ENCODE results near the gene TUBD1. TPM values are rescaled to one million over a fixed set of nuclear protein-coding genes. Genes with fewer than 3 reads are reported as not detected.
"Not testable (repeated sequence)": the region's sequence is repeated elsewhere in the genome, so short reads cannot be mapped to it uniquely, and the experiment has no call there.

The TUBD1 gene
- total and polyA plus RNA-seq, 2 donors from 2014 or later, result 6.8 to 11.9 TPM

DNA sequence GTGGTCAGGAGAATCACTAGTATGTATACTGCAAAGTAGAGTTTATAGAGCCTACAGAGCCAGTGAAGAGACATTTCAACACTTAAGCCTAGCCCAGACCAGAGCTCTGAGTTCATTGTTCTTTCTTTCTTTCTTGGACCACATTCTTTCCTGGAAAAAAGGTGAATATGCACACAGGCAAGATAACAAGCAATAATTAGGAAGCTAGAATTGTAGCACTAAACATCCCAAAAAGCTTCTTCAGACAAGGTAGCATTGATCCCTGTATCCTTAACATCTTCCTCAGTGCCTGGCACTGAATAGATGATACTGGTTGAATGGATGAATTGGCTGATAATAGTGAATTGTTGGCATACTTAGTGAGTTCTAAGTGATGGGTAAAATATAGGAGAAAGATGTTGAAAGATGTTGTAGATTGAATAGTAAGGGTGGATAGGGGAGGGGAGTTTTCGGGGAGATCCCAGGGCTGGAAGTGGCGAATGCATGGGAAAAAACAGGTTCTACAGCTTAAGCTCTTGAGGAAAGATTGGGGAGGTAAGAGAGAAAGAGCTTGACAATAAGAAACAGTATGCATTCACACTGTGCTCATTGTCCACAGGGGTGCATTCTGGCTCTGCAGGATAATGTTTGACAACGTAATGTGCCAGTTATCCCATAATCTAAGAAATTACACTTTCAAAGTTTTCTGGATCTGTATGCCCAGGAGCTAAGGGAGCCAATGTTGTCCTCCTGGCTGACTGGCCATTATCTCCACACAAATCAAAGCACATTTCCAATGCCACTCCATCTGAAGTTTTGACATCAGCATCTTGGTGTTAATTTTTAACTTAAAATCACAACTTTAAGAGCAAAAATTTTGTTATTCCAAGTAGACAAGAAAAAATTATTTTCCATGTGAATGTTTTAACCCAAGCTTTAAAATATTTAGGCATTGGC lies 35.6 kb downstream of the TUBD1 start:
- Histone ChIP-seq H3K4me3 (ENCODE audit: low read length in 3 of 3) (no peak overlapping the region), H3K4me1 (ENCODE audit: control insufficient read depth in 2 of 3, insufficient read depth in 2 of 3, low read depth in 1 of 3, low read length in 3 of 3) (peaks cover 0 to 6% (median 5%) of the 10 kb centered on the region in 3 donors), H3K27ac (ENCODE audit: low read depth in 2 of 2, low read length in 2 of 2) (no peak overlapping the region), H3K36me3 (ENCODE audit: control insufficient read depth in 2 of 3, insufficient read depth in 3 of 3, low read length in 3 of 3) (no peaks in the 10 kb centered on the region), H3K9ac (ENCODE audit: low read length in 3 of 3) (no peak overlapping the region), H3K27me3 (ENCODE audit: control insufficient read depth, insufficient read depth, low read length) (no peaks in the 10 kb centered on the region), H3K9me3 (ENCODE audit: control insufficient read depth in 2 of 3, insufficient read depth in 1 of 3, low read length in 3 of 3) (no peaks in the 10 kb centered on the region)
- DNase-seq, result no peak
- intact Hi-C loops (cut with DNase I), result no loop called here
- no peak for FAIRE-seq
- TF ChIP-seq, protein P1, sequence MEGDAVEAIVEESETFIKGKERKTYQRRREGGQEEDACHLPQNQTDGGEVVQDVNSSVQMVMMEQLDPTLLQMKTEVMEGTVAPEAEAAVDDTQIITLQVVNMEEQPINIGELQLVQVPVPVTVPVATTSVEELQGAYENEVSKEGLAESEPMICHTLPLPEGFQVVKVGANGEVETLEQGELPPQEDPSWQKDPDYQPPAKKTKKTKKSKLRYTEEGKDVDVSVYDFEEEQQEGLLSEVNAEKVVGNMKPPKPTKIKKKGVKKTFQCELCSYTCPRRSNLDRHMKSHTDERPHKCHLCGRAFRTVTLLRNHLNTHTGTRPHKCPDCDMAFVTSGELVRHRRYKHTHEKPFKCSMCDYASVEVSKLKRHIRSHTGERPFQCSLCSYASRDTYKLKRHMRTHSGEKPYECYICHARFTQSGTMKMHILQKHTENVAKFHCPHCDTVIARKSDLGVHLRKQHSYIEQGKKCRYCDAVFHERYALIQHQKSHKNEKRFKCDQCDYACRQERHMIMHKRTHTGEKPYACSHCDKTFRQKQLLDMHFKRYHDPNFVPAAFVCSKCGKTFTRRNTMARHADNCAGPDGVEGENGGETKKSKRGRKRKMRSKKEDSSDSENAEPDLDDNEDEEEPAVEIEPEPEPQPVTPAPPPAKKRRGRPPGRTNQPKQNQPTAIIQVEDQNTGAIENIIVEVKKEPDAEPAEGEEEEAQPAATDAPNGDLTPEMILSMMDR (IDR thresholded peaks at IDR 0.05; ENCODE audit: borderline replicate concordance, extremely low read depth, insufficient read depth), result no peak

DNA sequence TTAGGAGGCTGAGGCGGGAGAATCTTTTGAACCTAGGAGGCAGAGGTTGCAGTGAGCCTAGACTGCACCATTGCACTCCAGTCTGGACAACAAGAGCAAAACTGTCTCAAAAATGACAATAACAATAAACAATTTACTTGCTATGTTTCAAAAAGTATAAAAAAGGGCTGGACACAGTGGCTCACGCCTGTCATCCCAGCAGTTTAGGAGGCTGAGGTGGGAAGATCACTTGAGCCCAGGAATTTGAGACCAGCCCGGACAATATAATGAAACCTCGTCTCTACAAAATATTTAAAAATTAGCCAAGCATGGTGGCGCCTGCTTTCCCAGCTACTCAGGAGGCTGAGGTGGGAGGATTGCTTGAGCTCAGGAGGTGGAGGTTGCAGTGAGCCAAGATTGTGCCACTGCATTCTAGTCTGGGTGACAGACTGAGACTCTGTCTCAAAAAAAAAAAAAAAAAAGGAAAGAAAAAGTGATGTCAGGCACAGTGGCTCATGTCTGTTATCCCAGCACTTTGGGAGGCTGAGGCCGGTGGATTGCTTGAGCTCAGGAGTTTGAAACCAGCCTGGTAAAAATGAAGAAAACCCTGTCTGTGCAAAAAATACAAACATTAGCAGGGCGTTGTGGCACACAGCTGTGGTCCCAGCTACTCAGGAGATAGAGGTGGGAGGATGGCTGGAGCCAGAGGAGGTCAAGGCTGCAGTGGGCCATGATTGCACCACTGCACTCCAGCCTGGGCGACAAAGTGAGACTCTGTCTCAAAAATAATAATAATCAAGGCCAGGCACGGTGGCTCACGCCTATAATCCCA lies 38.6 kb downstream of the TUBD1 start:
- peak in 1 of 5 donors; percentile 6 for DNase-seq
- H3K9me3 ChIP-seq (ENCODE audit: control insufficient read depth in 2 of 3, insufficient read depth in 1 of 3, low read length in 3 of 3); intact Hi-C loops (cut with DNase I); H3K4me3 ChIP-seq (ENCODE audit: low read length in 3 of 3); FAIRE-seq; H3K9ac ChIP-seq (ENCODE audit: low read length in 3 of 3); H3K27me3 ChIP-seq (ENCODE audit: control insufficient read depth, insufficient read depth, low read length); H3K36me3 ChIP-seq (ENCODE audit: control insufficient read depth in 2 of 3, insufficient read depth in 3 of 3, low read length in 3 of 3): not testable (repeated sequence)
- Histone ChIP-seq H3K27ac (ENCODE audit: low read depth in 2 of 2, low read length in 2 of 2) (peak overlapping the region in 1 of 2 donors; percentile 74), H3K4me1 (ENCODE audit: control insufficient read depth in 2 of 3, insufficient read depth in 2 of 3, low read depth in 1 of 3, low read length in 3 of 3) (peaks cover 7 to 13% (median 11%) of the 10 kb centered on the region in 3 donors)

DNA sequence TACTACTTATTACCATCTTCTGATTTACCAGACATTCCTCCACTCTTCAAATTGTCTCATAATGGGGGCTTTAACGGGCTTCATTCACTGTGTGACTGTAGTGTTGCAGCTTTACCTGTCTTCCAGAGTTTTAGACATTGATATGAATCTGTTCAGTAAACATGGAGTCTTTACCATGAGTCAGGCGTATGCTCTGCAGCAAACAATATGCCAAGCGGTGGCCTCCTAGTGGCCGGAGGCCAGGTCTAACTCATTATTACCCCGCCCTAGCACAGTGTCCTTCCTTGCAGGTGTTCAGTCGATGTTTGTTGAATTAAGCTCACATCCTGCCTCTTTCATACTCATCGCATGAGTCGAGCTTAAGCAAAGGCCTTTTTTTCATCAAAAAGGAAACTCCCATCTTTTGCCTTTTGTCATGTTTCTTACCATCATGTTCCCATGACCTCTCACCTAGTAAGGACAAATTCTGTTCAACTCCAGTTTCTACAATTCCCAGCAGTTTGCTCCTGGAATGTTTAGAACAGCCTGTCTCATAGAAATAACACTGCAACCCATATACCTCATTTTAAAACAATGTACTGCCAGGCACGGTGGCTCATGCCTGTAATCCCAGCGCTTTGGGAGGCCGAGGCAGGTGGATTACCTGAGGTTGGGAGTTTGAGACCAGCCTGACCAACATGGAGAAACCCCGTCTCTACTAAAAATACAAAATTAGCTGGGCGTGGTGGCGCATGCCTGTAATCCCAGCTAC lies 39.4 kb downstream of the TUBD1 start:
- peaks cover 7 to 13% (median 11%) of the 10 kb centered on the region in 3 donors for H3K4me1 ChIP-seq (ENCODE audit: control insufficient read depth in 2 of 3, insufficient read depth in 2 of 3, low read depth in 1 of 3, low read length in 3 of 3)
- H3K27ac ChIP-seq (ENCODE audit: low read depth in 2 of 2, low read length in 2 of 2), result peak overlapping the region; percentile 39 to 74
- no peaks in the 10 kb centered on the region for H3K27me3 ChIP-seq (ENCODE audit: control insufficient read depth, insufficient read depth, low read length)
- H3K4me3 ChIP-seq (ENCODE audit: low read length in 3 of 3), result no peak overlapping the region
- H3K9ac ChIP-seq (ENCODE audit: low read length in 3 of 3), result no peak overlapping the region
- intact Hi-C loops (cut with DNase I), result no loop called here
- DNase-seq (peak in 2 of 5 donors; percentile 28 to 71), FAIRE-seq (no peak)
- TF ChIP-seq, protein P1 (IDR thresholded peaks at IDR 0.05; ENCODE audit: borderline replicate concordance, extremely low read depth, insufficient read depth), result peak; percentile 11
- H3K36me3 ChIP-seq (ENCODE audit: control insufficient read depth in 2 of 3, insufficient read depth in 3 of 3, low read length in 3 of 3), result no peaks in the 10 kb centered on the region
- H3K9me3 ChIP-seq (ENCODE audit: control insufficient read depth in 2 of 3, insufficient read depth in 1 of 3, low read length in 3 of 3), result no peaks in the 10 kb centered on the region

DNA sequence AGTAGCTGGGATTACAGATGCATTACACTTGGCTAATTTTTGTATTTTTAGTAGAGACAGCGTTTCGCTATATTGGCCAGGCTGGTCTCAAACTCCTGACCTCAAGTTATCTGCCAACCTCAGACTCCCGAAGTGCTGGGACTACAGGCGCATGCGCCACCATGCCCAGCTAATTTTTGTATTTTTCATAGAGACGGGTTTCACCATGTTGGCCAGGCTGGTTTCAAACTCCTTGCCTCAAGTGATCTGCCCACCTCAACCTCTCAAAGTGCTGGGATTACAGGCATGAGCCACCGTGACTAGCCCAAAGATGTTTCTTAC lies 39.9 kb downstream of the TUBD1 start:
- H3K4me3 ChIP-seq (ENCODE audit: low read length in 3 of 3); H3K36me3 ChIP-seq (ENCODE audit: control insufficient read depth in 2 of 3, insufficient read depth in 3 of 3, low read length in 3 of 3); H3K9me3 ChIP-seq (ENCODE audit: control insufficient read depth in 2 of 3, insufficient read depth in 1 of 3, low read length in 3 of 3); H3K9ac ChIP-seq (ENCODE audit: low read length in 3 of 3); intact Hi-C loops (cut with DNase I); FAIRE-seq; H3K27me3 ChIP-seq (ENCODE audit: control insufficient read depth, insufficient read depth, low read length): not testable (repeated sequence)
- peak in 1 of 5 donors; percentile 12 for DNase-seq
- Histone ChIP-seq H3K4me1 (ENCODE audit: control insufficient read depth in 2 of 3, insufficient read depth in 2 of 3, low read depth in 1 of 3, low read length in 3 of 3) (peaks cover 7 to 14% (median 11%) of the 10 kb centered on the region in 3 donors), H3K27ac (ENCODE audit: low read depth in 2 of 2, low read length in 2 of 2) (peak overlapping the region; percentile 39 to 74)

Data from kidney (tissue), 14 donors.